ENCODE results near the gene KRT33B.
"Not testable (repeated sequence)": the region's sequence is repeated elsewhere in the genome, so short reads cannot be mapped to it uniquely, and the experiment has no call there.

Gene KRT33B

GRCh38 chr17:41383690-41384089 lies 14.1 kb upstream of the KRT33B start:
- DNase-seq (ENCODE audit: low read depth): no peak
- no peak overlapping the region for H3K4me3 ChIP-seq (ENCODE audit: low read depth, low read length)
- TF ChIP-seq CTCF (conservative IDR thresholded peaks at IDR 0.05; ENCODE audit: low read depth, low read length): no peak

- TF ChIP-seq CTCF (conservative IDR thresholded peaks at IDR 0.05; ENCODE audit: low read depth, low read length): no peak
- H3K4me3 ChIP-seq (ENCODE audit: low read depth, low read length): no peak overlapping the region
- DNase-seq (ENCODE audit: low read depth): peak; percentile 42
These were observed 12.8 kb upstream of the KRT33B start for GRCh38 chr17:41382394-41382793.

- not testable (repeated sequence) for DNase-seq (ENCODE audit: low read depth); H3K4me3 ChIP-seq (ENCODE audit: low read depth, low read length)
These were observed 12.3 kb upstream of the KRT33B start, which contains the start of gene KRT34 for GRCh38 chr17:41381943-41382342. Gene KRT34, minus strand, starts transcription at chr17:41382306. Its CDS starts 60 bp downstream, at chr17:41382246.

GRCh38 chr17:41380091-41380490 lies 10.5 kb upstream of the KRT33B start:
- DNase-seq (ENCODE audit: low read depth): peak; percentile 74
- not testable (repeated sequence) for H3K4me3 ChIP-seq (ENCODE audit: low read depth, low read length)

- peak; percentile 65 for DNase-seq (ENCODE audit: low read depth)
- TF ChIP-seq CTCF (conservative IDR thresholded peaks at IDR 0.05; ENCODE audit: low read depth, low read length): no peak
These were observed 7.9 kb upstream of the KRT33B start for GRCh38 chr17:41377546-41377945.

GRCh38 chr17:41369023-41369422 lies 590 bp downstream of the KRT33B start:
- no peak for TF ChIP-seq CTCF (conservative IDR thresholded peaks at IDR 0.05; ENCODE audit: low read depth, low read length)
- no peak for DNase-seq (ENCODE audit: low read depth)
- no peak overlapping the region for H3K4me3 ChIP-seq (ENCODE audit: low read depth, low read length)

More at GRCh38 chr17:41377546-41377945, 7.9 kb upstream of the KRT33B start:
- H3K4me3 ChIP-seq (ENCODE audit: low read depth, low read length): no peak overlapping the region

- DNase-seq (ENCODE audit: low read depth): peak; percentile 50
These were observed 2.1 kb downstream of the KRT33B start for GRCh38 chr17:41367426-41368075.

More at GRCh38 chr17:41367426-41368075, 2.1 kb downstream of the KRT33B start:
- no peak for TF ChIP-seq CTCF (conservative IDR thresholded peaks at IDR 0.05; ENCODE audit: low read depth, low read length)
- no peak overlapping the region for H3K4me3 ChIP-seq (ENCODE audit: low read depth, low read length)
